IPS-18c (cell line): ENCODE data around the gene CRYBB1.

Experiments
- H3K4me3 ChIP-seq: 2 replicates; pipeline ENCODE4 v1.7.0; 2013; ENCODE audit warnings: low read depth, mild to moderate bottlenecking, low read length, moderate library complexity; ENCODE audit not compliant: insufficient read depth
- H3K9me3 ChIP-seq: one replicate; pipeline ENCODE4 v1.6.1; 2013; ENCODE audit warnings: mild to moderate bottlenecking, low read length, moderate library complexity; ENCODE audit not compliant: control insufficient read depth, insufficient read depth

Gene CRYBB1

DNA sequence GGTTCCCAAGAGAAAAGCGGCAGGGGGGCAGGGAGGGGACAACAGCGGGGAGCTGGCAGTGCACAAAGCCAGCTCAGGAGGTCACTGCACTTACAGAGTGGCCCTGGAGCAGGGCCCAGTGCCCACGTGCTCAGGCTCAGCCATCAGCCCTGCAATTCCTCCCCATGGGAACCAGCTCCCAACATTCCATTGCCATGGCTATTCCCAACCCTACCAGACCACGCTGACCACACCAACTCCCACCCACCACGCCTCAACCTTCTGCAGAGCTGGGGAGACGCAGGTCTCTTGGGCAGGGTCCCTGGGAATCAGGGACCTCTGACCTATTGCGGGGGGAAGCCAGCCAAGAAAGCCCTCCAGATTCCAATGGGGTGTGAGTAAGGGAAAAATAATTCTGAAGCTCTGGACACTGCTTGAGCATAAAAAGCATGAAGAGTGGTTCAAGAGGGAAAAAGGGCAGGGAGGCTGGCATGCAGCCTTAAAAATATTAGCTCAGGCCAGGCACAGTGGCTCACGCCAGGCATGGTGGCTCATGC, 67.3 kb downstream of the CRYBB1 start:
- Histone ChIP-seq H3K9me3 (no peaks in the 10 kb centered on the region), H3K4me3 (no peak overlapping the region; the same call in 1 of the 2 replicates)

DNA sequence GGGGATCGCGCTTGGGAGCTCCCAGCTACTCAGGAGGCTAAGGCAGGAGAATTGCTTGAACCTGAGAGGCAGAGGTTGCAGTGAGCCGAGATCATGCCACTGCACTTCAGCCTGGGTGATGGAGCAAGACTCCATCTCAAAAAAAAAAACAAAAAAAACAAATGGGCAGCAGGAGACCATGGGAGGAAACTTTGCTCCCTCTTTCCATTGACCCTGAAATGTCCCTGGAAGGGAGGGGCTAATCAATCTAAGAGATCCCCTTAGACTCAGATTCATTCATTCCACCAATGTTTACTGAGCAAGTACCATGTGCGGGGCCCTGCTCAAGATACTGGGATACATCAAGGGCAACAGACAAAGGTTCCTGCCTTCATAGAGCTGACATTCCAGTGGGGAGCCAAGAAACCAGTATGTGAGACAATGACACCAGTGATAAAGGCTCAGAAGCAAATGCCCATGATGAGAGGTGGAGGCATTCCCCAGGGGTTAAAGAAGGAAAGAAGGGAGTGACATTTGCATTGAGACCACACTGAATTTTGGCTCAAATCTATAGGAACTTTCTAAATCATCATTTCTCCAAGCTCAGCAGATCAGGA, 67.8 kb downstream of the CRYBB1 start:
- Histone ChIP-seq H3K4me3 (no peak overlapping the region; the same call in 1 of the 2 replicates), H3K9me3 (no peaks in the 10 kb centered on the region)
